Activated T-cell treated with anti-CD3 and anti-CD28 coated beads, Interleukin-2, amount 50 U/mL, for 72 hours (primary cell): ENCODE data around the gene ASTN1. TPM values are rescaled to one million over a fixed set of nuclear protein-coding genes. Genes with fewer than 3 reads are reported as not detected.

Experiments
- ATAC-seq, 2 donors: fragments of 150-1000 bp; cut with Tn5 transposase; replicated peaks in 1 of 2; 2 replicates each; pipeline ENCODE4 v1.10.0; 2021; ENCODE audit warnings: moderate library complexity in 2 of 2, mild to moderate bottlenecking in 1 of 2
- DNase-seq, 2 donors: peaks; one replicate each; pipeline ENCODE4 v3.0.0; 2021 to 2022; ENCODE audit warnings: mixed read lengths in 1 of 2
- H3K27ac Mint-ChIP-seq: one replicate; pipeline ENCODE4 v1.8.0; 2022; ENCODE audit warnings: mild to moderate bottlenecking, moderate library complexity, mixed read lengths
- H3K27me3 Mint-ChIP-seq: one replicate; pipeline ENCODE4 v1.8.0; 2022; ENCODE audit warnings: low read depth, mixed read lengths
- H3K36me3 Mint-ChIP-seq, 2 donors: one replicate each; pipeline ENCODE4 v1.8.0; 2022; ENCODE audit warnings: mixed read lengths in 2 of 2, mild to moderate bottlenecking in 1 of 2; ENCODE audit not compliant: insufficient read depth in 2 of 2
- H3K4me1 Mint-ChIP-seq: one replicate; pipeline ENCODE4 v1.8.0; 2022; ENCODE audit warnings: low read depth, mixed read lengths
- H3K4me3 Mint-ChIP-seq, 2 donors: one replicate each; pipeline ENCODE4 v1.8.0; 2022; ENCODE audit warnings: mild to moderate bottlenecking in 2 of 2, mixed read lengths in 2 of 2, moderate library complexity in 2 of 2
- H3K9me3 Mint-ChIP-seq, 2 donors: one replicate each; pipeline ENCODE4 v1.8.0; 2022; ENCODE audit warnings: mixed read lengths in 2 of 2
- total RNA-seq, 2 donors: library from RNA; stranded (reverse); gene quantifications; one replicate each; pipeline ENCODE4 v1.2.3, GENCODE V29; 2022

Gene ASTN1
- total RNA-seq, 2 donors from 2014 or later: not detected

DNA sequence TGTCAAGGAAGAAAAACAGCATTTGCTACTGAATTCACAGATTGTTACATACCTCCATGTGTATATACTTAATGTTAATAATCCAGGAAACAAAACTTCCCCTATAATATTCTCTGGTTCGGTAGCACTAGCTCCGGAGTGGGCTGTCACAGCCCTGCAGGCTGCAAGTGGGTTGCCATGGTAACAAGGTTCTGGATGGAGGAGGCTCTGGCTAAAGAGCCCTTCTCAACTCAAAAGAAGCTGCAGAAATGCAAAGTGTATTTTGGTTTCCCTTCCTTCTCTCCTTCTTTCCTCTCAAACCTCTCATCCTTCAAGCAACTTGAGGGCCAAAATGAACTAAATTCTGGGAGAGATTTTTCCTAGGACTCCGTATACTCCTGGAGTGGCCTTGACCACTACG, 45.2 kb downstream of the ASTN1 start:
- H3K36me3 Mint-ChIP-seq: no peaks in the 10 kb centered on the region
- H3K27me3 Mint-ChIP-seq: no peaks in the 10 kb centered on the region
- H3K27ac Mint-ChIP-seq: no peak overlapping the region
- DNase-seq (no peak), ATAC-seq (no peak)
- peaks cover 3 to 5% of the 10 kb centered on the region in 2 donors for H3K9me3 Mint-ChIP-seq
- H3K4me3 Mint-ChIP-seq: no peak overlapping the region
- H3K4me1 Mint-ChIP-seq: no peaks in the 10 kb centered on the region

- DNase-seq: no peak
Observed at GRCh38 chr1:177118901-177119300, 45.6 kb downstream of the ASTN1 start.

DNA sequence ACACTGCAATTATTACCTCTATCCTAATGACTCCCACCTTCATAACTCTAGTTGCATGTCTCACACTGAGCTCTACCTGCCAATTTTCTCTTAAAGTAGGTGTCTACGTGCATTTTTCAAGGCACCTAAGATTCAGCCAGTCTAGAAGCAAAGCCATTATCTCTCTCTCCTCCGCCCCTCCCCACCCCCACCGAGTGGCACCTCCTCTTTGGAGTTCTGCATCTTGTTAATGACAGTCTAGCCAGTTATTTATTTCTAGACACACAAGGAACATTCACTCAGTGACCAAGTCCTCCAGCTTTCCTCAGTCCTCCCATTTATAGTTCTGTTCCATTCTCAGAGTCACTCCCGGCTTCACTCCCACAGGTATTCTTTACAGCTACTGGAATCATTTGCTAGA, 47.6 kb downstream of the ASTN1 start:
- no peaks in the 10 kb centered on the region for H3K4me1 Mint-ChIP-seq
- H3K36me3 Mint-ChIP-seq: no peaks in the 10 kb centered on the region
- ATAC-seq (no peak), DNase-seq (no peak)
- H3K4me3 Mint-ChIP-seq: no peak overlapping the region
- peaks cover 2 to 4% of the 10 kb centered on the region in 2 donors for H3K9me3 Mint-ChIP-seq
- no peak overlapping the region for H3K27ac Mint-ChIP-seq
- H3K27me3 Mint-ChIP-seq: no peaks in the 10 kb centered on the region

More at GRCh38 chr1:177118901-177119300, 45.6 kb downstream of the ASTN1 start:
- no peak for ATAC-seq
- Mint-ChIP-seq H3K27ac (no peak overlapping the region), H3K27me3 (no peaks in the 10 kb centered on the region), H3K4me1 (no peaks in the 10 kb centered on the region), H3K9me3 (peaks cover 2 to 3% of the 10 kb centered on the region in 2 donors), H3K4me3 (no peak overlapping the region), H3K36me3 (no peaks in the 10 kb centered on the region)

DNA sequence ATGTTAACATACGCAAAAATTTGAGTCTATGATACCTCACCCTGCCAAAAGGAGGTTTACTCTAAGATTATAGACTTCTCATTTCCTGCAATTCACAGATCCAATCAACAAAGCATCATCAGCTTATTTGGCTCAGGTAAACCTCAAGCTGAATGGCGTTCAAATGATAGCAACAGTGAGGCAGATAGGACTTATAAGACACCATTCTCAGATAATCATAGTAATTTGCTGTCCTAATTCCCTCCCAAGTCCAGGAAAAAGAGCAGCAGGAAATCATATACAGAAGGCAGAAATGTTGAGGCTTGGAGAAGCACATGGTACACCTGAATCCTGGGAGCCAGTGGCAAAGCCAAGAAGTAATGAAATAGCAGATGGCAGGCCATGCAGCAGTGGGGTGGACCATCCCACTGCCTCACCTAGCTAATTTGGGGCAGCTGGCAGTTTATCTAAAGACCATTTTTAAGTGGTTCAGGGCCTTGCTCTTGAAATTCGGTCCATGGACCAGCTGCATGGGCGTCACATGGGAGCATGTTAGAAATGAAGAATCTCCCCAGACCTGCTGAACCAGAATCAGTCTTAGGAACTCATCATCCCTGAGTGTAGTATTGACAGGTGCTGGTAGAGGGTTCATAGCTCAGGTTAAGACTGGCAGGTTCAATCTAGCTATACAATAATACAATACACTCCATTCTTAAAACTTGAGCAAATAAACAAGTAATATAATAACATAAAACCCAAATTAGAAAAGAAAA, 57.7 kb downstream of the ASTN1 start:
- no peaks in the 10 kb centered on the region for H3K27me3 Mint-ChIP-seq
- ATAC-seq (no peak), DNase-seq (no peak)
- no peaks in the 10 kb centered on the region for H3K4me1 Mint-ChIP-seq
- no peaks in the 10 kb centered on the region for H3K36me3 Mint-ChIP-seq
- H3K27ac Mint-ChIP-seq: no peak overlapping the region
- no peak overlapping the region for H3K4me3 Mint-ChIP-seq
- peaks cover 0 to 2% of the 10 kb centered on the region in 2 donors for H3K9me3 Mint-ChIP-seq

DNA sequence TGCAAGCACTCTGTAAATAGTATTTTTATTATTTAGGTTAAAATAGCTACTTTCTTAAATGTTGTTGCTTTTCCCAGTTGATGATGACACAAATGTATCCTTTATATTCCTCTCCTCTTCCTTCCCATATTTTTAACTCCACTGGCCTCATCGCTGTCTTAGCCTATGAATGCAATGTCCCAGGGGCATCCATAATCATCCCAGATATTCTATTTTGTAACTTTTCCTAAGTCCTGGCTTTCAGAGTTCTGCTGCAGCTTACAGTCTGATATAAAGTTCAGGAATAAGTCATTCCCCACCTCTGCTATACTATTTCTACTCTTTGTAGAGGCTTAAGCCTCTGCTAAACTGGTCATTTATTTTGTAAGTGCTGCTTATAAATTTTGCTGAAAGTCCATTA, 58.3 kb downstream of the ASTN1 start:
- Mint-ChIP-seq H3K4me3 (no peak overlapping the region), H3K36me3 (no peaks in the 10 kb centered on the region), H3K27me3 (no peaks in the 10 kb centered on the region)

GRCh38 chr1:177103005-177103852, 61.3 kb downstream of the ASTN1 start:
- DNase-seq: no peak
- Mint-ChIP-seq H3K36me3 (no peaks in the 10 kb centered on the region), H3K4me3 (no peak overlapping the region), H3K27me3 (no peaks in the 10 kb centered on the region), H3K4me1 (no peaks in the 10 kb centered on the region), H3K27ac (no peak overlapping the region), H3K9me3 (peaks cover 0 to 2% of the 10 kb centered on the region in 2 donors)
- no peak for ATAC-seq

More for the DNA sequence above, 58.3 kb downstream of the ASTN1 start:
- DNase-seq: no peak
- ATAC-seq: no peak
- peaks cover 0 to 2% of the 10 kb centered on the region in 2 donors for H3K9me3 Mint-ChIP-seq
- H3K4me1 Mint-ChIP-seq: no peaks in the 10 kb centered on the region
- H3K27ac Mint-ChIP-seq: no peak overlapping the region

- no peak overlapping the region for H3K4me3 Mint-ChIP-seq
Observed at GRCh38 chr1:177092001-177092400, 72.5 kb downstream of the ASTN1 start.

GRCh38 chr1:177091040-177091439, 73.5 kb downstream of the ASTN1 start:
- H3K4me3 Mint-ChIP-seq: no peak overlapping the region
- H3K27ac Mint-ChIP-seq: no peak overlapping the region
- DNase-seq: no peak
- no peaks in the 10 kb centered on the region for H3K36me3 Mint-ChIP-seq
- H3K4me1 Mint-ChIP-seq: no peaks in the 10 kb centered on the region
- H3K9me3 Mint-ChIP-seq: peaks cover 0 to 2% of the 10 kb centered on the region in 2 donors
- ATAC-seq: no peak
- H3K27me3 Mint-ChIP-seq: no peaks in the 10 kb centered on the region

More at GRCh38 chr1:177092001-177092400, 72.5 kb downstream of the ASTN1 start:
- peaks cover 0 to 2% of the 10 kb centered on the region in 2 donors for H3K9me3 Mint-ChIP-seq
- DNase-seq (no peak), ATAC-seq (no peak)
- no peak overlapping the region for H3K27ac Mint-ChIP-seq
- H3K36me3 Mint-ChIP-seq: no peaks in the 10 kb centered on the region
- no peaks in the 10 kb centered on the region for H3K27me3 Mint-ChIP-seq
- no peaks in the 10 kb centered on the region for H3K4me1 Mint-ChIP-seq

DNA sequence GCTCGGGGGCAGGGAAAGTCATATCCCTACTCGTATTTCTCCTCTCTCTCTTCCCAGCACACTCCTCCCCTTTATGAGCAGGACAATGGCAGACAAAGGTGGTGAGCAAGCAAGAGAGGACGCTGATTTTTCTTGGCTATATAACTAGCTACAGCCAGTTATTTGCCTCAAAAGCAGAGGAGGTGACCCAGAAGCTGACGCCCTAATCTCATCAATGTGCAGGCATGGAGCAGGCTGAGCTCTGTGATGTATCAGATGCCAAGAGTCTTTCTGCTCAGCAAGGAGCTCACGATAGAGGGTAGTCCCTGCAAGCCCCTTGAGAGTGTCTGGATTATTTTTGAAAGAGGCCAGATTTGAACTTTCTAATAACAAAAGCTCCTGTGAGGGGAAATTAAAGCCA, 75.5 kb downstream of the ASTN1 start:
- Mint-ChIP-seq H3K27ac (no peak overlapping the region), H3K27me3 (no peaks in the 10 kb centered on the region), H3K4me1 (no peaks in the 10 kb centered on the region), H3K9me3 (no peaks in the 10 kb centered on the region), H3K4me3 (no peak overlapping the region), H3K36me3 (no peaks in the 10 kb centered on the region)
- ATAC-seq (no peak), DNase-seq (no peak)

DNA sequence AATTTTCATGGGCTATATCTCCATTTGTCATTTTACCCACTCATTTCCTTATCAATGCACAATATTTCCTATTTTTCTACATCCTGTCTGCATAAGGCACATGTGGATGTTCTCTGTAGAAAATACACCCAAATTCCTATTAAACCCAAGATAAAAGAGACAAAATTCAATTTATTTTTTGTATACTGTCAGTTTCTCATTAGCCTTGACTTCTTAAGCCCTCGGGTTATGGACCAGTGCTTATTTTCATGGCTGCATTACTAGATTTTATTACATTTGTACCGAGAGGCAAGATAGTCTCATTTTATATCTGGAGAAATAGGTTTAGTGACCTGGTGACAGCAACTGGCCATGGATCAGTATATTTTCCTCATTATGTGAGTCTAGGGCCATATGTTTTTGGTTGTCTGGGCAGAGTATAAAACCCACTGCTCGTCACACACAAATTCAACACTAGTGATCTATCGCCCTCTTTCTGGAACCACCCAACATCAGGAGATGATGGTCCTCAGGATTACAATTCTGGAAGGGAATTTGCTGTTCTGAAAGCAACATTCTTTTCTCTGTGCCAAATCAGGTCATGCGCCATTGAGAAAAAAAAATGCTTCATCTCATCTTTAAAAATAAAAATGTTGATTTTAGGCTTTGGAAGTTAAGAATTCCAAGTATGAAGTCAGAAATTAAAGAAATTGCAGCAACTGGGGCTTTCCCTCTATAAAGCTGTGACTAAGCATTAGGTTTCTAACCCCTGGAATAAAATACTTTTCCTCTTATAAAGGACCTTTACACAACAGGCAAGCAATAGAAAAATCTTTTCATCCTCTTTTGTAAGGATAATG, 81.4 kb downstream of the ASTN1 start:
- H3K4me1 Mint-ChIP-seq: no peaks in the 10 kb centered on the region
- H3K36me3 Mint-ChIP-seq: no peaks in the 10 kb centered on the region
- no peak for DNase-seq
- no peaks in the 10 kb centered on the region for H3K27me3 Mint-ChIP-seq
- ATAC-seq: no peak
- H3K4me3 Mint-ChIP-seq: no peak overlapping the region
- no peak overlapping the region for H3K27ac Mint-ChIP-seq
- H3K9me3 Mint-ChIP-seq: peaks cover 0 to 6% of the 10 kb centered on the region in 2 donors

DNA sequence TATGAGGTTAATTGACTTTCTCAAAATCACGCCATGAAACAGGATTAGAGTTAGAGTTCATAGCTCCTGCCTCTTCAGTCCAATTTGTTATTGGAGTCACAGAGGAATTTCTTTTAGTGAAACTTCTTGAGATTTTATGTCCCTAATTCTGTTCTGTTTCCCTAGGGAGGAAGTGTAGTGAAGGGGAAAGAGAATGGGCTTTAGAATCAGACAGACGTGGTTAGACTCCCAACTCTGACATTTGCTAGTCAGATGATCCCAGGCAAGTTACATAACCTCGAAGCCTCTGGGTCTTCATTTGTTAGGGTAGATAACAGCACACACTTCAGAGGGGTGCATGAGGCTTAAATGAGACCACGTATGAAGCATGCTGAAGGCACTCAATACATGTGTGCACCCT, 83.9 kb downstream of the ASTN1 start:
- Mint-ChIP-seq H3K36me3 (no peaks in the 10 kb centered on the region), H3K9me3 (peaks cover 0 to 6% of the 10 kb centered on the region in 2 donors), H3K27ac (no peak overlapping the region), H3K4me3 (no peak overlapping the region), H3K4me1 (no peaks in the 10 kb centered on the region), H3K27me3 (no peaks in the 10 kb centered on the region)
- DNase-seq (no peak), ATAC-seq (no peak)

DNA sequence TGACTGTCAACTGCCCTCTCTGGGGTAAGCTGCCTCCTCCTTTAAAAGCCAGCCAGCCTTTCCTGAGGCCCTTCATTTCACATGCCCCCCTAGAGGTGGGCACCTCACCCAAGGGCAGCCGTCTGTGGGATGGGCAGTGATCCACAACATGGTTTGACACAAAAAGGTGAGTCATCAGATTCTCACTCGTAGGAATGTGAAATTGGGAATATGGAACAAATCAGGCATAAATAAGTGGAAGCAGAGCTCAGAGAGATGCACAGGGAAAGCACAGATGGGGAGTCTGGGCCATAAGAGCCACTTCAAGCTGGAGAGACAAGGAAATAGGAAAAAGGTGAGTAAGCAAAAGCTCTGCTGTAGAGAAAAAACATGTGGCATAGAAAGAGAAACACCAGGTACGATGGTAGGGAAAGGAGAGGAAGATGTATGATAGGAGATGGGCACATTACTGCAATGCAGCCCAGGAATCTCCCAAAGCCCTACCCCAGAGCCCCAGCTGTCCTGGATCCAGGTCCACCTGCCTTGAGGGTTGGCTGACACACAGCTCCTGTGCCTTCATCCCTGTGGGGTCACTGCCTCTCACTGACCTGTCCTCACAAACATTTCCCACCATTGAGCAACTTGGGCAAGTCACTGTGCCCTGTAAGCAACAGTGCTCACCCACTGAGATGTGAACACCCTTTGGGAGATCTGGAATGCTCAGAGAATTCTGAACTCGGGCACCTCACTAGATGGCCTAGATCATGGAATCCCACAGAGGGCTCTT, 86.6 kb downstream of the ASTN1 start:
- ATAC-seq: no peak
- DNase-seq: no peak
- Mint-ChIP-seq H3K9me3 (peaks cover 0 to 6% of the 10 kb centered on the region in 2 donors), H3K27me3 (no peaks in the 10 kb centered on the region), H3K4me3 (no peak overlapping the region), H3K36me3 (no peaks in the 10 kb centered on the region), H3K27ac (no peak overlapping the region), H3K4me1 (no peaks in the 10 kb centered on the region)
